Gastroesophageal sphincter (tissue), 3 donors: ENCODE data around the gene ZIC3.

Experiments
- POLR2A ChIP-seq, 2 donors: fragments of 450-650 bp; IDR thresholded peaks; one replicate each; pipeline ENCODE4 v1.6.1; 2017; ENCODE audit warnings: antibody characterized with exemption in 2 of 2, mild to moderate bottlenecking in 2 of 2, moderate library complexity in 1 of 2
- TF ChIP-seq, protein P1 (sequence below), 4 experiments: fragments of 200-600 bp in 2 of 4; fragments of 450-650 bp in 2 of 4; sonication (generic) in 1 of 4; IDR thresholded peaks; one replicate each; pipeline ENCODE4 v1.5.1; 2017 to 2019; ENCODE audit warnings: antibody characterized with exemption in 4 of 4, mild to moderate bottlenecking in 2 of 4, moderate library complexity in 2 of 4

DNA sequence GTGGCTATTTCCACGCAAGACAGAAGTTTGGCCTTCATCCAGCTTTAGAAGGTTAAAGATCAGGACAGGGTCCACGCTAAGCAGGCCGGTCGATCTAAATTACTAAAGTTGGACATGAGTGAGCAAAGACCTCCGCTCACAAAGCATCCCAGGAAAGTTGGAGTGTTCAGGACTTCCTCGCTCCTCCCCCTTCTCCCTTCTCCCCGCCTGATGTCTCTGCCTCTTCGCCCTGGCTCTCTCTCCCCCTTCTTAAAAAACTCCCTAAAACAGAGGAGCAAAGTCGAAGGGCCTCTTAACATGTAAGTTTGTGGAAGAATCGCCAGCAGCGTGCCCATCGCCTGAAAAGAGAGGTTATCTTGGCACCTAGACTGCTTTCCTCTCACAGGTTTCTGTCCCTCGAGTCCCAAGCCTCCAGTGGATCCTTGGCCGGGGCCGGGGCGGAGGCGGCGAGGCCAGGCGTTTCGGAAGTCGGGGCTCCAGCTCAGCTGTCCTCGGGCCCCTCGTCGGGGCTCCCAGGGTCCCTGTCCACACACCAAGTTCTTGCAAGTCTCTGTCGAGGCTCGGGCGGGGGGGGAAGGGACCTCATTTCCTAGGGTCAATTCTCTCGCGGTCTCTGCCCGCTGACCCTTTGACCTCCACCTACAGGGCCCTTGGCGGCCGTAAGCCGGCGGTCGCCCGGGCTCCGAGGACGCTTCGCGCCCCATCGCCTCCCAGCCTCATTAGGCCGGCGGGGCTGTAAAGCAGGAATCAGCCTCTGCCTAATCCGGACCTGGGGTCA lies 7.6 kb downstream of the ZIC3 start:
- TF ChIP-seq POLR2A (IDR thresholded peaks at IDR 0.05) = no peak
- TF ChIP-seq, protein P1, sequence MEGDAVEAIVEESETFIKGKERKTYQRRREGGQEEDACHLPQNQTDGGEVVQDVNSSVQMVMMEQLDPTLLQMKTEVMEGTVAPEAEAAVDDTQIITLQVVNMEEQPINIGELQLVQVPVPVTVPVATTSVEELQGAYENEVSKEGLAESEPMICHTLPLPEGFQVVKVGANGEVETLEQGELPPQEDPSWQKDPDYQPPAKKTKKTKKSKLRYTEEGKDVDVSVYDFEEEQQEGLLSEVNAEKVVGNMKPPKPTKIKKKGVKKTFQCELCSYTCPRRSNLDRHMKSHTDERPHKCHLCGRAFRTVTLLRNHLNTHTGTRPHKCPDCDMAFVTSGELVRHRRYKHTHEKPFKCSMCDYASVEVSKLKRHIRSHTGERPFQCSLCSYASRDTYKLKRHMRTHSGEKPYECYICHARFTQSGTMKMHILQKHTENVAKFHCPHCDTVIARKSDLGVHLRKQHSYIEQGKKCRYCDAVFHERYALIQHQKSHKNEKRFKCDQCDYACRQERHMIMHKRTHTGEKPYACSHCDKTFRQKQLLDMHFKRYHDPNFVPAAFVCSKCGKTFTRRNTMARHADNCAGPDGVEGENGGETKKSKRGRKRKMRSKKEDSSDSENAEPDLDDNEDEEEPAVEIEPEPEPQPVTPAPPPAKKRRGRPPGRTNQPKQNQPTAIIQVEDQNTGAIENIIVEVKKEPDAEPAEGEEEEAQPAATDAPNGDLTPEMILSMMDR (IDR thresholded peaks at IDR 0.05) = no peak
